Vagina (tissue), 2 donors: Measurements from ENCODE around the gene SLC22A3.

Experiments
- POLR2A ChIP-seq, 2 donors: fragments of 450-650 bp; IDR thresholded peaks; one replicate each; pipeline ENCODE4 v1.6.1; 2017; ENCODE audit warnings: antibody characterized with exemption in 2 of 2, mild to moderate bottlenecking in 2 of 2, moderate library complexity in 2 of 2
- POLR2AphosphoS5 ChIP-seq, 2 donors: sonication (generic); formaldehyde crosslinking; IDR thresholded peaks; one replicate each; pipeline ENCODE4 v1.9.0; 2017; ENCODE audit warnings: antibody characterized with exemption in 2 of 2, mild to moderate bottlenecking in 2 of 2, low read depth in 1 of 2; ENCODE audit not compliant: insufficient read depth in 1 of 2
- TF ChIP-seq, protein P1 (sequence below), 3 experiments: fragments of 450-650 bp in 2 of 3; fragments of 200-600 bp in 1 of 3; sonication (generic) in 1 of 3; IDR thresholded peaks; one replicate each; pipeline ENCODE4 v1.5.1; 2017 to 2019; ENCODE audit warnings: antibody characterized with exemption in 3 of 3, mild to moderate bottlenecking in 2 of 3, moderate library complexity in 2 of 3

GRCh38 chr6:160388922-160389321 is 40.7 kb downstream of the SLC22A3 start:
- TF ChIP-seq, protein P1, sequence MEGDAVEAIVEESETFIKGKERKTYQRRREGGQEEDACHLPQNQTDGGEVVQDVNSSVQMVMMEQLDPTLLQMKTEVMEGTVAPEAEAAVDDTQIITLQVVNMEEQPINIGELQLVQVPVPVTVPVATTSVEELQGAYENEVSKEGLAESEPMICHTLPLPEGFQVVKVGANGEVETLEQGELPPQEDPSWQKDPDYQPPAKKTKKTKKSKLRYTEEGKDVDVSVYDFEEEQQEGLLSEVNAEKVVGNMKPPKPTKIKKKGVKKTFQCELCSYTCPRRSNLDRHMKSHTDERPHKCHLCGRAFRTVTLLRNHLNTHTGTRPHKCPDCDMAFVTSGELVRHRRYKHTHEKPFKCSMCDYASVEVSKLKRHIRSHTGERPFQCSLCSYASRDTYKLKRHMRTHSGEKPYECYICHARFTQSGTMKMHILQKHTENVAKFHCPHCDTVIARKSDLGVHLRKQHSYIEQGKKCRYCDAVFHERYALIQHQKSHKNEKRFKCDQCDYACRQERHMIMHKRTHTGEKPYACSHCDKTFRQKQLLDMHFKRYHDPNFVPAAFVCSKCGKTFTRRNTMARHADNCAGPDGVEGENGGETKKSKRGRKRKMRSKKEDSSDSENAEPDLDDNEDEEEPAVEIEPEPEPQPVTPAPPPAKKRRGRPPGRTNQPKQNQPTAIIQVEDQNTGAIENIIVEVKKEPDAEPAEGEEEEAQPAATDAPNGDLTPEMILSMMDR (IDR thresholded peaks at IDR 0.05) = no peak
- TF ChIP-seq POLR2A (IDR thresholded peaks at IDR 0.05) = no peak
- peak in 1 of 2 donors; percentile 81 for TF ChIP-seq POLR2AphosphoS5 (IDR thresholded peaks at IDR 0.05; ENCODE audit: insufficient read depth in 1 of 2, low read depth in 1 of 2)
